Dedifferentiated amniotic fluid mesenchymal stem cell (primary cell): ENCODE measurements around the gene MCM8.

Experiments used
- DNase-seq: peaks from one replicate; pipeline ENCODE4 v3.0.0-alpha.2; 2016; ENCODE audit errors: extremely low spot score

The MCM8 gene

GRCh38 chr20:6041808-6042265 lies 91.4 kb downstream of the MCM8 start:
- no peak for DNase-seq

DNA sequence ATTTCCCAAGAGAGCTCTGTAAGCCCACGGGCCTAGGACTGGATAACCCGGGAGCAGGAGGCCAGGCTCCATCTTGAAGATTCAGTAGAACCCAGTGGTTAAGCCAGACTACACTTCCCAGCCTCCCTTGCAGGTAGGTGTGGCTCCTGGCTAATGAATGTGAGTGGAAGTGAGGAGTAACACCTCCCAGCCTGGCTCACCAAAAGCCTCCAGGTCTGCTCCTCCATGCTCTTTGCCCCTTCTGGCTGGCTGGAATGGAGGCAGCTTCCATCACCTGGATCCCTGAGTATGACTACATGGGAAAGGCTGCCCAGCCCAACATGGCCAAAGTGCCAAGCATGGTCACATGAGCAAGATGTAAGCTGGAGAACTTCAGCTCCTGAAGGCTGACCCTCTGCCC lies 93.7 kb downstream of the MCM8 start:
- DNase-seq: no peak

DNA sequence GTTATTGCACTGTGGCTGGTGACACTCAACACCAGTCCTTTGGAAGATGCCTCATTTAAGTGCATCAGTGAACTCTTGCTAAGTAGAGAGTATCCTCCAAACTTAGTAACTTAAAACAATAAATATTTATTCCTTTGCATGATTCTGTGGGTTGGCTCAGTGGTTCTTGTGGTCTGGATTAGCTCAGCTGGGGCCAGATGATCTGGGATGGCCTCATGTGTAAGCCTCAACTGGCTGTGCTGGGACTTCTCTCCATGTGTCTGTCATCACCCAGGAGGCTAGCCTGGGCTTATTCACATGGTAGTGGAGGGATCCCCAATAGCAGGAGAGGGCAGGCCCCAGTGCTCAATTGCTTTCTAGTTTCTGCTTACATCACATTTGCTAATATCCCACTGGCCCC lies 95.1 kb downstream of the MCM8 start:
- no peak for DNase-seq

DNA sequence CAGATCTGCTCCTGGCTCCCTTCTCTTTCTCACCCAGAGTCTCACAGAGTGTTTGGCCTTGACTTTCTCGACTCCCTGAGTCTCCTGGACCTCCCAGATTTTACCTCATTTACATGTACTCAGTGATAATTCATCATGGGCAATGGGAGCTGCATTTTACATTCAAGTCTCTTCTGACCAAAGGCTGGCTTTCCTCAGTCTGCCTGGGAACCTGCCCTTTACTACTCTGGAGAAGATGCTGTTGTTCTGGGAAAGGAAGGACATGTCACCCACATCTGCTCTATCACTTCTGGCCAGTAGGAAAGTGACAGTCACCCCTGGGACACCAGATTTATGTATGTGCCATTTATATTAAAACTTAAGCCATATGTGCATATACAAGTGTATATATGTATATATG lies 96.0 kb downstream of the MCM8 start:
- DNase-seq: no peak

DNA sequence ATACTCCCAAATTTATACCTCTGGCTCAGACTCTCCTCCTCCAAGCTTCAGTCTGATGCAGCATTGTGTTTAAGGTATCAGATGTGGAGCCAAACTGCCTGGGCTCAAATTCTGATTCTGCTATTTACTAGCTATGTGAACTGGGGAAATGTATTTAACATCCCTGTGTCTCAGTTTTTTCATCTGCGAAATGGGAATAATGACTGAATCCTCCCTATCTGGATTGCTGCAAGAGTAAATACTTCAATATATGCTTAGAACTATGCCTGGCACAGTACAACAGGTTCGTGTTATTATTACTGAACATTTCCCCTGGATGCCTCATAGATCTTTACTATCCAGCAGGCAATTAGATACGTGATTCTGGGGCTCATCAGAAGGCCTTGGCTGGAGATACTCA lies 97.9 kb downstream of the MCM8 start:
- no peak for DNase-seq
